DMS 273 treated with DMSO at 0.1 percent for 48 hours (cell line): ENCODE results near the gene ERC2.

Experiments used
- DNase-seq: peaks from one replicate; lab custom pipeline; 2025; lab: John Stamatoyannopoulos, UW

ERC2 gene

GRCh38 chr3:55591888-55592287 lies 876.4 kb downstream of the ERC2 start:
- DNase-seq = no peak

GRCh38 chr3:55588146-55588765 lies 880.0 kb downstream of the ERC2 start:
- DNase-seq = no peak

GRCh38 chr3:55585856-55586255 lies 882.4 kb downstream of the ERC2 start:
- no peak for DNase-seq

- no peak for DNase-seq
These were observed 883.4 kb downstream of the ERC2 start for GRCh38 chr3:55584716-55585368.

GRCh38 chr3:55584030-55584429 lies 884.2 kb downstream of the ERC2 start:
- DNase-seq = no peak

- DNase-seq = no peak
These were observed 884.8 kb downstream of the ERC2 start for GRCh38 chr3:55583475-55583874.

GRCh38 chr3:55579496-55579895 lies 888.8 kb downstream of the ERC2 start:
- DNase-seq = no peak

- no peak for DNase-seq
These were observed 891.5 kb downstream of the ERC2 start for GRCh38 chr3:55576621-55577388.

- no peak for DNase-seq
These were observed 893.6 kb downstream of the ERC2 start for GRCh38 chr3:55574671-55575070.

- no peak for DNase-seq
These were observed 895.5 kb downstream of the ERC2 start for GRCh38 chr3:55572816-55573215.

- no peak for DNase-seq
These were observed 896.4 kb downstream of the ERC2 start for GRCh38 chr3:55571913-55572312.

- DNase-seq = no peak
These were observed 897.0 kb downstream of the ERC2 start for GRCh38 chr3:55571216-55571813.

GRCh38 chr3:55570271-55570711 lies 898.0 kb downstream of the ERC2 start:
- no peak for DNase-seq

- DNase-seq = no peak
These were observed 899.2 kb downstream of the ERC2 start for GRCh38 chr3:55569033-55569599.

GRCh38 chr3:55567615-55568014 lies 900.7 kb downstream of the ERC2 start:
- DNase-seq = no peak

- DNase-seq = no peak
These were observed 901.1 kb downstream of the ERC2 start for GRCh38 chr3:55567121-55567520.

- no peak for DNase-seq
These were observed 902.7 kb downstream of the ERC2 start for GRCh38 chr3:55565521-55565920.

GRCh38 chr3:55564726-55565125 lies 903.5 kb downstream of the ERC2 start:
- peak; percentile 50 for DNase-seq

- no peak for DNase-seq
These were observed 905.6 kb downstream of the ERC2 start for GRCh38 chr3:55562700-55563099.

GRCh38 chr3:55559500-55560423 lies 908.5 kb downstream of the ERC2 start:
- DNase-seq = no peak

GRCh38 chr3:55558316-55558715 lies 910.0 kb downstream of the ERC2 start:
- DNase-seq = no peak
